B cell (primary cell): Measurements from ENCODE around the gene ARHGDIA. TPM values are rescaled to one million over a fixed set of nuclear protein-coding genes. Genes with fewer than 3 reads are reported as not detected.

ENCODE experiments used
- ATAC-seq: fragments of 200-7000 bp; cut with Tn5 transposase; one replicate; pipeline ENCODE4 v1.10.0; 2021; ENCODE audit warnings: low read depth, mild to moderate bottlenecking, moderate number of reproducible peaks, moderate library complexity
- CTCF ChIA-PET: fragments of 350-600 bp; sonication (Branson Sonifier 250); formaldehyde crosslinking; loops from one replicate; lab custom pipeline; 2021; ENCODE audit warnings: antibody characterized with exemption, inconsistent platforms; lab: Charles Lee
- POLR2A ChIA-PET: fragments of 350-600 bp; sonication (Branson Sonifier 250); formaldehyde crosslinking; loops from one replicate; lab custom pipeline; 2021; ENCODE audit warnings: antibody characterized with exemption; lab: Charles Lee
- DNase-seq: peaks from one replicate; pipeline ENCODE4 v3.0.0; 2013
- H2AFZ ChIP-seq: 2 replicates; pipeline ENCODE4 v1.6.1; 2012; ENCODE audit warnings: mild to moderate bottlenecking, low read depth, low read length; ENCODE audit not compliant: insufficient read depth, poor library complexity, severe bottlenecking
- H3K27ac ChIP-seq, 2 donors: 1 replicate in 1 of 2; 2 replicates in 1 of 2; pipeline ENCODE4 v1.5.1; 2012 to 2013; ENCODE audit warnings: low read length in 2 of 2, mild to moderate bottlenecking in 2 of 2, moderate library complexity in 1 of 2
- H3K27me3 ChIP-seq, 4 experiments: fragments of 200-600 bp in 1 of 4; sonication (generic) in 1 of 4; replicated peaks in 1 of 4; 1 replicate in 2 of 4; 2 replicates in 2 of 4; pipeline versions ENCODE4 v1.6.1 to v1.7.0; 2013 to 2016; ENCODE audit warnings: low read length in 3 of 4, mild to moderate bottlenecking in 2 of 4, mixed read lengths in 1 of 4, moderate library complexity in 1 of 4; ENCODE audit not compliant: insufficient read depth in 4 of 4, control insufficient read depth in 3 of 4; ENCODE audit errors: control extremely low read depth in 1 of 4
- H3K36me3 ChIP-seq, 2 experiments: replicated peaks in 1 of 2; 1 replicate in 1 of 2; 2 replicates in 1 of 2; pipeline versions ENCODE4 v1.6.1 to v1.7.1; 2013; ENCODE audit warnings: low read length in 1 of 2; ENCODE audit not compliant: insufficient read depth in 2 of 2, control insufficient read depth in 1 of 2; ENCODE audit errors: control extremely low read depth in 1 of 2, extremely low read depth in 1 of 2
- H3K4me1 ChIP-seq, 2 donors: fragments of 200-600 bp in 1 of 2; sonication (generic) in 1 of 2; 1 replicate in 1 of 2; 2 replicates in 1 of 2; pipeline versions ENCODE4 v1.5.1 to v1.6.1; 2013 to 2017; ENCODE audit warnings: low read length in 2 of 2; ENCODE audit not compliant: control insufficient read depth in 2 of 2, insufficient read depth in 2 of 2
- H3K4me2 ChIP-seq: replicated peaks from 2 replicates; pipeline ENCODE3; 2012; ENCODE audit warnings: mild to moderate bottlenecking, low read depth, low read length; ENCODE audit not compliant: poor library complexity, severe bottlenecking
- H3K4me3 ChIP-seq, 5 experiments: fragments of 200-600 bp in 1 of 5; sonication (generic) in 1 of 5; 1 replicate in 3 of 5; 2 replicates in 2 of 5; pipeline versions ENCODE4 v1.5.1 to v1.7.0; 2011 to 2016; ENCODE audit warnings: low read length in 4 of 5, mild to moderate bottlenecking in 4 of 5, low read depth in 2 of 5, control low read depth in 1 of 5, moderate library complexity in 1 of 5; ENCODE audit not compliant: insufficient read depth in 1 of 5; ENCODE audit errors: control extremely low read depth in 1 of 5, extremely low read depth in 1 of 5
- H3K79me2 ChIP-seq: fragments of 200-600 bp; sonication (generic); one replicate; pipeline ENCODE4 v1.6.0; 2016; ENCODE audit warnings: low read length; ENCODE audit not compliant: control insufficient read depth, insufficient read depth
- H3K9ac ChIP-seq: fragments of 200-600 bp; sonication (generic); 2 replicates; pipeline ENCODE4 v1.6.1; 2017; ENCODE audit warnings: mild to moderate bottlenecking, low read length, moderate library complexity
- H3K9me3 ChIP-seq, 3 donors: one replicate each; pipeline versions ENCODE4 v1.6.1 to v1.7.1; 2013; ENCODE audit warnings: low read length in 2 of 3; ENCODE audit not compliant: control insufficient read depth in 2 of 3, insufficient read depth in 1 of 3; ENCODE audit errors: control extremely low read depth in 1 of 3
- H4K20me1 ChIP-seq: 2 replicates; pipeline ENCODE4 v1.6.0; 2012; ENCODE audit warnings: mild to moderate bottlenecking, low read length; ENCODE audit not compliant: insufficient read depth, control insufficient read depth, poor library complexity, severe bottlenecking
- H3K27ac Mint-ChIP-seq: one replicate; pipeline ENCODE4 v1.8.0; 2021; ENCODE audit warnings: mixed read lengths
- H3K27me3 Mint-ChIP-seq: one replicate; pipeline ENCODE4 v1.8.0; 2021; ENCODE audit warnings: mixed read lengths
- H3K4me1 Mint-ChIP-seq: one replicate; pipeline ENCODE4 v1.8.0; 2021; ENCODE audit warnings: mixed read lengths
- H3K4me3 Mint-ChIP-seq: one replicate; pipeline ENCODE4 v1.8.0; 2021; ENCODE audit warnings: mixed read lengths
- H3K9me3 Mint-ChIP-seq: one replicate; pipeline ENCODE4 v1.8.0; 2022; ENCODE audit warnings: mixed read lengths; ENCODE audit not compliant: insufficient read depth
- CTCF ChIP-seq: fragments of 200-600 bp; IDR thresholded peaks from one replicate; pipeline ENCODE4 v1.8.0; 2022; ENCODE audit warnings: antibody characterized with exemption, mild to moderate bottlenecking
- EZH2 ChIP-seq: IDR thresholded peaks from 2 replicates; pipeline ENCODE4 v1.6.1; 2012; ENCODE audit warnings: borderline replicate concordance, low read depth, mild to moderate bottlenecking, moderate library complexity, low read length; ENCODE audit not compliant: insufficient read depth, poor library complexity, severe bottlenecking
- WGBS: methylation state at CpG from one replicate; pipeline ENCODE4 v1.1.5; 2013; ENCODE audit warnings: missing lambda C conversion rate; ENCODE audit not compliant: insufficient coverage; 5-methylcytosine and 5-hydroxymethylcytosine counted together
- intact Hi-C: fragments of 100-400 bp; cut with micrococcal nuclease; formaldehyde crosslinking; loops from one replicate; pipeline ENCODE4 v1.10.0; 2022
- polyA plus RNA-seq: library from polyadenylated mRNA; depleted of rRNA; stranded (reverse); fragments of >200 nt; gene quantifications from 2 replicates; pipeline ENCODE4 v1.2.3, GENCODE V29; 2012
- total RNA-seq, 2 donors: library from RNA; stranded (reverse); fragments of 120-200 nt in 1 of 2; gene quantifications; 1 replicate in 1 of 2; 2 replicates in 1 of 2; pipeline versions ENCODE4 v1.2.3 to v1.2.4, GENCODE V29; 2013 to 2022

ARHGDIA gene
- total and polyA plus RNA-seq, 2 donors (not counting 1 experiment from before 2014, with no cell fraction given) = 262 to 510 TPM

GRCh38 chr17:81843713-81844326 lies 27.3 kb downstream of the ARHGDIA start:
- ATAC-seq (no peak), DNase-seq (no peak)
- Histone ChIP-seq H2AFZ (no peak overlapping the region), H3K79me2 (no peaks in the 10 kb centered on the region), H3K4me2 (no peak overlapping the region), H4K20me1 (no peaks in the 10 kb centered on the region), H3K4me3 (no peak overlapping the region), H3K27ac (no peak overlapping the region), H3K4me1 (no peaks in the 10 kb centered on the region), H3K36me3 (peaks cover 3 to 47% of the 10 kb centered on the region in 2 experiments), H3K9ac (no peak overlapping the region), H3K27me3 (no peaks in the 10 kb centered on the region), H3K9me3 (no peaks in the 10 kb centered on the region)
- 95% methylated on average over 30 of the region's 30 CpGs for WGBS
- POLR2A ChIA-PET = interaction anchor here (0.6 kb wide), 1 partner anchor 332 kb away, joined by 9 read pairs; no protein-coding TSS in a partner anchor
- Mint-ChIP-seq H3K4me3 (no peak overlapping the region), H3K27me3 (no peaks in the 10 kb centered on the region), H3K27ac (no peak overlapping the region), H3K4me1 (no peaks in the 10 kb centered on the region), H3K9me3 (no peaks in the 10 kb centered on the region)
- intact Hi-C loops = no loop called here
- CTCF ChIA-PET = no interaction called here
- TF ChIP-seq CTCF (no peak), EZH2 (no peak)

- H3K36me3 ChIP-seq = peaks cover 3 to 47% of the 10 kb centered on the region in 2 experiments
These were observed 28.2 kb downstream of the ARHGDIA start for GRCh38 chr17:81842725-81843504.

More at GRCh38 chr17:81842725-81843504, 28.2 kb downstream of the ARHGDIA start:
- no peaks in the 10 kb centered on the region for H4K20me1 ChIP-seq
- no peak overlapping the region for H3K27ac ChIP-seq
- ChIA-PET CTCF (interaction anchor here (1.4 kb wide), 1 partner anchor 12 kb away, joined by 3 read pairs; no protein-coding TSS in a partner anchor), POLR2A (no interaction called here)
- Mint-ChIP-seq H3K27ac (no peak overlapping the region), H3K27me3 (no peaks in the 10 kb centered on the region), H3K4me1 (no peaks in the 10 kb centered on the region), H3K9me3 (no peaks in the 10 kb centered on the region), H3K4me3 (no peak overlapping the region)
- H3K4me1 ChIP-seq = no peaks in the 10 kb centered on the region
- ATAC-seq = no peak
- H3K4me2 ChIP-seq = no peak overlapping the region
- intact Hi-C loops = no loop called here
- 93% methylated on average over 18 of the region's 21 CpGs for WGBS
- H3K9me3 ChIP-seq = no peaks in the 10 kb centered on the region
- TF ChIP-seq EZH2 = no peak
- no peak for TF ChIP-seq CTCF
- no peak overlapping the region for H3K9ac ChIP-seq
- DNase-seq = no peak
- H3K27me3 ChIP-seq = no peaks in the 10 kb centered on the region
- H3K79me2 ChIP-seq = no peaks in the 10 kb centered on the region
- H3K4me3 ChIP-seq = no peak overlapping the region
- H2AFZ ChIP-seq = no peak overlapping the region
